ENCODE measurements around the gene RLF. TPM values are rescaled to one million over a fixed set of nuclear protein-coding genes. Genes with fewer than 3 reads are reported as not detected.

RLF gene
- total and polyA plus RNA-seq, 7 donors, result 2.4 to 27.6 (median 19.9) TPM

GRCh38 chr1:40265919-40266318 lies 104.7 kb downstream of the RLF start:
- DNase-seq, result no peak
- Histone ChIP-seq H3K9me3 (no peaks in the 10 kb centered on the region), H3K27ac (peak overlapping the region in 2 of 4 donors; percentile 63 to 83), H3K27me3 (no peaks in the 10 kb centered on the region), H3K36me3 (peaks cover 7 to 74% (median 23%) of the 10 kb centered on the region in 4 donors), H3K4me3 (no peak overlapping the region), H3K4me1 (peaks cover 0 to 62% (median 44%) of the 10 kb centered on the region in 4 donors)
- intact Hi-C loops (cut with DNase I), result no loop called here
- TF ChIP-seq, protein P1, sequence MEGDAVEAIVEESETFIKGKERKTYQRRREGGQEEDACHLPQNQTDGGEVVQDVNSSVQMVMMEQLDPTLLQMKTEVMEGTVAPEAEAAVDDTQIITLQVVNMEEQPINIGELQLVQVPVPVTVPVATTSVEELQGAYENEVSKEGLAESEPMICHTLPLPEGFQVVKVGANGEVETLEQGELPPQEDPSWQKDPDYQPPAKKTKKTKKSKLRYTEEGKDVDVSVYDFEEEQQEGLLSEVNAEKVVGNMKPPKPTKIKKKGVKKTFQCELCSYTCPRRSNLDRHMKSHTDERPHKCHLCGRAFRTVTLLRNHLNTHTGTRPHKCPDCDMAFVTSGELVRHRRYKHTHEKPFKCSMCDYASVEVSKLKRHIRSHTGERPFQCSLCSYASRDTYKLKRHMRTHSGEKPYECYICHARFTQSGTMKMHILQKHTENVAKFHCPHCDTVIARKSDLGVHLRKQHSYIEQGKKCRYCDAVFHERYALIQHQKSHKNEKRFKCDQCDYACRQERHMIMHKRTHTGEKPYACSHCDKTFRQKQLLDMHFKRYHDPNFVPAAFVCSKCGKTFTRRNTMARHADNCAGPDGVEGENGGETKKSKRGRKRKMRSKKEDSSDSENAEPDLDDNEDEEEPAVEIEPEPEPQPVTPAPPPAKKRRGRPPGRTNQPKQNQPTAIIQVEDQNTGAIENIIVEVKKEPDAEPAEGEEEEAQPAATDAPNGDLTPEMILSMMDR (IDR thresholded peaks at IDR 0.05), result no peak
- TF ChIP-seq POLR2A (IDR thresholded peaks at IDR 0.05) (no peak), POLR2AphosphoS5 (IDR thresholded peaks at IDR 0.05) (no peak), EP300 (IDR thresholded peaks at IDR 0.05) (no peak)

DNA sequence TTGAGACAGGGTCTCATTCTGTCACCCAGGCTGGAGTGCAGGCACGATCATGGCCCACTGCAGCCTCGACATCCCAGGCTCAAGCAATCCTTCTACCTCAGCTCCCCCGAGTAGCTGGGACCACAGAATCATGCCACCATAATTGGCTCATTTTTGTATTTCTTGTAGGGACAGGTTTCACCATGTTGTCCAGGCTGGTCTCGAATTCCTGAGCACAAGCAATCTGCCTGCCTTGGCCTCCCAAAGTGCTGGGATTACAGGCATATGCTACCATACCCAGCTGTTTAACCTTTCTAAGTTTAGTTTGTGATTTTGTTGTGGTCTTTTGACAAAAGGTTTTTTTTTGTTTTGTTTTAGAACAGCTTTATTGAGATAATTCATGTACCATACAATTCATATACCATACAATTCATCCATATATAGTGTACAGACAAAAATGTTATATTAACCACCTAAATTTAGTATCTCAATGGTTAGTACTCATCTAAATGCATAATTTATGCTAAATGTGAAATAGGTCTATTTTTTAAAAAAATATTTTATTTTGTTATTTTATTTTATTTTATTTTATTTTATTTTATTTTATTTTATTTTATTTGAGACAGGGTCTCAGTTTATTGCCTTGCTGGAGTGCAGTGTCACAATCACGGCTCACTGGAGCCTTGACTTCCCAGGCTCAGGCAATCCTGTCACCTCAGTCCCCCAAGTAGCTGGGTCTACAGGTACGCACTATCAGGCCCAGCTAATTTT lies 105.8 kb downstream of the RLF start:
- Histone ChIP-seq H3K27me3 (no peaks in the 10 kb centered on the region), H3K36me3 (peaks cover 0 to 74% (median 24%) of the 10 kb centered on the region in 4 donors), H3K27ac (peak overlapping the region; percentile 50 to 83 (median 69)), H3K4me3 (no peak overlapping the region), H3K4me1 (peaks cover 0 to 51% (median 39%) of the 10 kb centered on the region in 4 donors), H3K9me3 (no peaks in the 10 kb centered on the region)
- intact Hi-C loops (cut with DNase I), result no loop called here
- no peak for DNase-seq
- 96% methylated on average over 6 of the region's 6 CpGs for WGBS, 2 donors
- TF ChIP-seq EP300 (IDR thresholded peaks at IDR 0.05) (no peak), POLR2AphosphoS5 (IDR thresholded peaks at IDR 0.05) (no peak), POLR2A (IDR thresholded peaks at IDR 0.05) (no peak)
- TF ChIP-seq, protein P1 (IDR thresholded peaks at IDR 0.05), result no peak

GRCh38 chr1:40267767-40268187 lies 106.6 kb downstream of the RLF start:
- no peaks in the 10 kb centered on the region for H3K27me3 ChIP-seq
- intact Hi-C loops (cut with DNase I), result no loop called here
- H3K36me3 ChIP-seq, result peaks cover 0 to 74% (median 25%) of the 10 kb centered on the region in 4 donors
- WGBS, 2 donors, result 57 to 76% methylated on average over 2 of the region's 2 CpGs
- H3K9me3 ChIP-seq, result no peaks in the 10 kb centered on the region
- H3K4me3 ChIP-seq, result peak overlapping the region in 1 of 4 donors; percentile 4
- TF ChIP-seq POLR2AphosphoS5 (IDR thresholded peaks at IDR 0.05), result peak in 3 of 4 donors; percentile 47 to 73 (median 60)
- no peak for TF ChIP-seq POLR2A (IDR thresholded peaks at IDR 0.05)
- peak in 3 of 4 donors; percentile 36 to 60 (median 48) for TF ChIP-seq EP300 (IDR thresholded peaks at IDR 0.05)
- TF ChIP-seq, protein P1 (IDR thresholded peaks at IDR 0.05), result no peak
- peak overlapping the region; percentile 50 to 83 (median 69) for H3K27ac ChIP-seq
- H3K4me1 ChIP-seq, result peaks cover 0 to 44% (median 36%) of the 10 kb centered on the region in 4 donors
- DNase-seq, result no peak

DNA sequence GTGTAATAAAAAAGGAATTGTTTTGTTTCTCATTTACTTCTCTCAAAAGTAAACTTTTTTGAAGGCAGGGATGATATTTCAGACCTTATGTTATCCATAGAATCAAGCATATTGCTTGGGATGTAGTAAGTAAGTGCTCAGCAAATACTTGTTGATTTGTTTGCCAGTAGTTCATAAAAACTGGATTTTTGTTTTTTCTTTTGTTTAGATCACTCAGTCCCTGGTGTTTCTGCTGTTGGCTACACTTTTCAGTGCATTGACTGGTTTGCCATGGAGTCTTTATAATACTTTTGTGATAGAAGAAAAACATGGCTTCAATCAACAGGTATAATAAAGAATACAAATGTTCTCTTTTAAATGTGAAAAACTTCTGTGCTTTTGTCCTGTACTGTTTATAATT lies 107.0 kb downstream of the RLF start:
- no peak for DNase-seq
- Histone ChIP-seq H3K9me3 (no peaks in the 10 kb centered on the region), H3K4me1 (peaks cover 0 to 40% (median 32%) of the 10 kb centered on the region in 4 donors), H3K27me3 (no peaks in the 10 kb centered on the region), H3K27ac (peak overlapping the region; percentile 35 to 83 (median 69)), H3K36me3 (peaks cover 0 to 74% (median 25%) of the 10 kb centered on the region in 4 donors), H3K4me3 (no peak overlapping the region)
- TF ChIP-seq POLR2A (IDR thresholded peaks at IDR 0.05) (no peak), POLR2AphosphoS5 (IDR thresholded peaks at IDR 0.05) (no peak), EP300 (IDR thresholded peaks at IDR 0.05) (no peak)
- TF ChIP-seq, protein P1 (IDR thresholded peaks at IDR 0.05), result no peak
- intact Hi-C loops (cut with DNase I), result no loop called here
